GM21576 (cell line): ENCODE results near the gene SLC39A7.
"Not testable (repeated sequence)": the region's sequence is repeated elsewhere in the genome, so short reads cannot be mapped to it uniquely, and the experiment has no call there.

Experiments
- ATAC-seq: cut with Tn5 transposase; IDR thresholded peaks from one replicate; pipeline ENCODE4 v1.9.1; 2021; ENCODE audit warnings: mild to moderate bottlenecking, moderate library complexity; ENCODE audit not compliant: unreplicated experiment

Gene SLC39A7

GRCh38 chr6:33226503-33227120, 25.9 kb downstream of the SLC39A7 start:
- not testable (repeated sequence) for ATAC-seq

DNA sequence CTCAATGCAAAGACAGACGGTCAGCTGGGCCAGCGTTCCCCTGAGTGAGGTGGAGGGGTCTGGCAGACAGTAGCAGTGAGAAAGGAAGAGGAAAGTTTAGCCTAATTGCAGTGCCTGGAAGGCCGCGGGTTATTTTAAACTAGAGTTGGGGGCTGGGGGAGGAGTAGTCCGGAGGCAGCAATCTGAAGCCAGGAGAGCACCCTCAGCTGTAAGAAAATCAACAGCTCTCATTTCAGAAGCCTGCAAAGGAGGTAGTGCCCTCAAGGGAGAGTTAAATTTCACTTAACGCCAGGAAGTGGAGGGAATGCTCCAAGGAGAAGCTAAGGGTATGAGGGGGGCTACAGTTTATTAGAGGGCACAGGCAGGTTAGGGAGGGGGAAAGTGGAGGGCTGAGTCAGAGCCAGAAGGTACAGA, 34.6 kb downstream of the SLC39A7 start:
- ATAC-seq = no peak

GRCh38 chr6:33236328-33236727, 35.7 kb downstream of the SLC39A7 start:
- no peak for ATAC-seq

GRCh38 chr6:33236852-33237251, 36.2 kb downstream of the SLC39A7 start:
- no peak for ATAC-seq

- ATAC-seq = no peak
Measured at GRCh38 chr6:33237741-33238140, 37.1 kb downstream of the SLC39A7 start.

GRCh38 chr6:33241968-33242367, 41.3 kb downstream of the SLC39A7 start:
- no peak for ATAC-seq

DNA sequence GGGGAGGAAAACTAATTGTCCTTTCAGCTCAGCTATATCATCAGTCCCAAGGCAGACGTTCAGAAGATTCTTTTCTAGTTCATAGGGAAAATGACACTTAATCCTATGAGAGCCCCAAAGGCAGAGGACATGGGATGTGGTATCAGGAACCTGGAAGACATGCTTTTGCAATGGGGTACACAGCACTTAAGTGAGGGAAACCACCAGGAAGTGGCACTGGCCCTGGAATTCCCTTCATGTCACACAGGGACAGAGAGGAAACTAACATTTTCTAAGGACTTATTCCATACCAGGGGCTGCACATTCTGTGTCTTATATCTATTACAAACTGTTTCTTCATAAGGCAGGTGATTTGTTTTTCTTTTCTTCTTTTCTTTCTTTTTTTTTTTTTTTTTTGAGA, 42.8 kb downstream of the SLC39A7 start:
- no peak for ATAC-seq

- ATAC-seq = peak; percentile 35
Measured at GRCh38 chr6:33247977-33248642, 47.4 kb downstream of the SLC39A7 start.

DNA sequence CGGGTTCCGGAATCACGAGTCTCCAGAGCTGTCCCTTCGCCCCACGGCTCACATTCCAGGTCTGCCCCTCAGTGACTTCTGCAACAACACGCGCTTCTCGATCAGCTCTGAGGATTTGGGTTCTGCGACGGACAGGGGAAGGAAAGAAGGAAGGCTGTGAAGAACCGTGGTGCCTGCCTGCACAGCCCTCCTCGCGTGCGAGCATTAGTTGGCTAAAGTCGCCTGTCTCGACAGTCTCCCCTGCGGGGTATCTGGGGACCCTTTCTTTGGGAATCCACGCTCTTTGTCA, 47.9 kb downstream of the SLC39A7 start:
- no peak for ATAC-seq

- ATAC-seq = peak; percentile 86
Measured at GRCh38 chr6:33248932-33249731, 48.5 kb downstream of the SLC39A7 start.

GRCh38 chr6:33249732-33250630, 49.3 kb downstream of the SLC39A7 start:
- ATAC-seq = no peak

DNA sequence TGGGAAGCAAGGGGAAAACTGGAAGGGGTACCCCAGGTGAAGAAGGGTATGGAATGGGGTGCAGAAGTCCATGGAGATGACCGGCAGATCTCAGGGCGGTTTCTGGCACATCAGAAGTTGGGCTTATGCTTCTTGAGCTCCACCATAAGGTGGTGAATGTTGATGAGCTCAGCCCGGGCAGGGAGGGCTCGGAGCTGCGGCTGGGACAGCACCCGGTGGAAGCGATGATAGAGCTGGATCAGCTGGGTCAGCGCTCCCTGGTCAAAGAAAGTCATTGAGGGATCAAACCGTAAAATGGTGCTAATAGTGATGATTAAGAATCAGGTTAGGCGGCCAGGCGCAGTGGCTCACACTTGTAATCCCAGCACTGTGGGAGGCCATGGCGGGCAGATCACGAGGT, 50.1 kb downstream of the SLC39A7 start:
- no peak for ATAC-seq

DNA sequence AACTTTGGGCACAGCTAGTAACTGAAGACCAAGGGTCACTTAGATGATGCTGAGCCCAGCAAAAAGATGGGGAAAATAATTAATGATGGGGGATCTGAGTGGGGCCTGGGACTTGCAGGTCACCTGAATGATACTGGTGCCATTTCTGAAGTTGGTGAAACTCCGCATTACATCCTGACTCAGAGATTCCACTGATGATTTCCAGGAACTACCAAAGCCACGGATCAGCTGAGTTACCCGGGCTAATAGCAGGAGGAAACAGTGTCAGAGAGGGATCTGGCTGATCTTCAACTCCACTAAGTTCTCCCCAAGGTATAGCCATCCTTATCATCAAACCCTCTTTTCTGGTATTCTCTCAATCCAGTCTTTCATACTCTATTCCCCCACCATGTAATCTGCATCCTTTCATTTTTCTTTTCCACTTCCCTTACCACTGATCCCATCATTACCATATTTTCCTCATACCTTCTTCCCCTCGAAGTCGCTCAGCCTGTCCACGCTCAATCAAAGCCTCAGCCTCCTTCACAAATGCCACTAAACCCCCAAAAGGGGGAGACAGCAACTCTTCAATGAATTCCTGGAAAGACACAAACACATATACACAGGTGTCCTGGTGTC, 50.8 kb downstream of the SLC39A7 start:
- no peak for ATAC-seq

- ATAC-seq = no peak
Measured at GRCh38 chr6:33252759-33253158, 52.1 kb downstream of the SLC39A7 start.
